Measurements from ENCODE around the gene PVALEF.
A peak's percentile ranks its signal among the peaks of the same experiment; 100 is the strongest.

Gene PVALEF

GRCh38 chr17:81228420-81228819, 63.1 kb downstream of the PVALEF start:
- TF ChIP-seq CTCF (IDR thresholded peaks at IDR 0.05; ENCODE audit: low read depth, low read length), result no peak
- DNase-seq (ENCODE audit: extremely low read depth, low read depth), result no peak

DNA sequence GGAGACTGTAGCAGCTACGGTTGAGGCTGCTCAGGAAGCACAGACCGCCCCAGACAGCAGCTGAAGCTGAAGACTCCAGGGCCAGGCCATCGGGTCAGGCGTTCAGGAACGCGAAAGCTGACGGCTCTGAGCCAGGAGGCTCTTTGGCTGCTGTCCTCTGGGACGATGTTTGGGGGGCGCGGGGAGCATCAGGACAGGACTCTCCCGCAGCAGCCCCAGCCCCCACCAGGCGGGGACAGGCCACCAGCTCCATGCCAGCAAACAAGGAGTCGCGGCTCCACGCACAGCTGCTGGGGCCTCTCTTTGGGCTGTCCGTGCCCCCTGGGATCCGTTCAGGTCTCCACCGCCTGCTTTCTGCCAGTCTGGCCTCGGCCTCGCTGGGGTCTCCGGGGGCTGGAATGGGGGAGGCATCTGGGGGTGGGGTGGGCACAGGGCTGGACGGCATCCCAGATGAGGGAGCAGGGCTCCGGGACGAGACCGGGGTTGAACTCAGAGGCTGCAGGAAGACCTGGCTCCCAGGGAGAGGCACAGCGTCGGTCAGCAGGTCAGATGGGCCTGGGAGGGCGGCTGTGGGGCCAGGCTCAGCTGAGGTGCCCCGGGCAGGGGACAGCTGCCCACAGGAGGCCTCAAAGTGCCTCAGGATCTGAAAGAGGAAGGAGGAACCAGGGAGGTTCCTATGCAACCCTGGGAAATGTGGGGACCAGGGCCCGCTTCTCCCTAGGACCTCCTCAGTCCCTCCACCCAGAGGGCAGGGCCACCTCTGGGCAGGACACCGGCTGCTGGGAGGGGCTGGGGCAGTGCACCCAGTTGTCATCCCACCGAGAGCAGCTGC, 63.7 kb downstream of the PVALEF start:
- DNase-seq (ENCODE audit: extremely low read depth, low read depth), result no peak
- no peak for TF ChIP-seq CTCF (IDR thresholded peaks at IDR 0.05; ENCODE audit: low read depth, low read length)

- no peak for DNase-seq (ENCODE audit: extremely low read depth, low read depth)
- TF ChIP-seq CTCF (IDR thresholded peaks at IDR 0.05; ENCODE audit: low read depth, low read length), result no peak
Measured at GRCh38 chr17:81229666-81229920, 64.3 kb downstream of the PVALEF start.

DNA sequence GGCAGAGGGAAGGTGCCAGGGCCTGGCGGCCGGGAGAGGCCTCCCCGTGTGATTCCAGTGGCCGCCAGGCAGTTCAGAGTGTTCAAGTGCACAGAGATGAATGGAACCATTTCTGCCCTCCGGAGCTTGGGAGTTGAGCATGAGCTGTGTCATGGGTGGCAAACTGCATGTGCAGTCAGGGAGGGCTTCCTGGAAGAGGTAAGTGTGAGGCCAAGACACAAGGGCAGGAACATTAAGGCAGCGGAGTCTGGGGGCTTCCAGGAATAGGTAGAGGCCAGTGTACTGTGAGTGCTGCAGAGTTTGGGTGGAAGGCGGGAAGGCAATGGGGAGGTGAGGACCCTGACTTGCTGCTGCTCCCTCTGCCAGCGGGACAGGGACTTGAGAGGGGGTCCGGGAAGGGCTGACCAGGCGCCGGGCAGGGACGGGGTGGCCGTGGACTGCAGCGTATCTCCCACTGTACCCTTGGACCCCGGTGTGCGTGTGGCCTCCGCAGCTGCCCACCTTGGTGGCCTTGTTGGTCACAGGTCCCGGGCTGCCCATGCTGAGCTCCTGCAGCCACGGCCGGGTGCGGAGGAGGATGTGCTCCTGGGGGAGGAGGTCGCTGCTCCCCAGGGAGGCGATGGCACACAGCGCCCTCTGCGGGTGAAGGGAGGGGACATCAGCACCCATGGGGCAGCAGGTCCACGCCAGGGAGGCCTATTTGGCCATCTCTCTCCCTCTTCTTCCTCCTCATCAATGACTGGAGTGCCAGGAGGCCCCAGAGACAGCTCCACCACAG, 64.9 kb downstream of the PVALEF start:
- DNase-seq (ENCODE audit: extremely low read depth, low read depth), result no peak
- peak; percentile 14 for TF ChIP-seq CTCF (IDR thresholded peaks at IDR 0.05; ENCODE audit: low read depth, low read length)

DNA sequence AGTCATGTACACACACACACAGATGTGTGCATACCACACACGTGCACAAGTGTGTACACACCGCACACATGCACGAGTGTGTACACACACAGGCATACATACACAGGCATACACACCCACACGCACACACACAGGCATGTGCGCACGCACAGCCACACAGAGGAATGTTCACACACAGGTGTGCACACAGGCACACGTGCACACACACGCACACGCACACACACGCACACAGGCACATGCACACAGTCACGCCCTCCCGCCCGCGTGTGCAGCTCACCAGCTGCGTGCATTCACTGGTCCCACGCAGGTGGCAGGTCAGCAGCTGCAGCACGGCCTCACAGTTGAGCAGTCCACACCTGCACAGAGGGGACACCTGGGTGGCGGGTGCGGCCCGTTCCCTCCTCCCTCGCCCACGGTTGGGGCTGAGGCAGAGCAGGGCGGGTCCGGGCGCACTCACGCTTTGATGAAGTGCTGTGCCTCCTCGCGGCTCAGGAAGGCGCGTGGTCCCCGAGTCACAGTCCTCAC, 65.9 kb downstream of the PVALEF start:
- no peak for TF ChIP-seq CTCF (IDR thresholded peaks at IDR 0.05; ENCODE audit: low read depth, low read length)
- DNase-seq (ENCODE audit: extremely low read depth, low read depth), result no peak

DNA sequence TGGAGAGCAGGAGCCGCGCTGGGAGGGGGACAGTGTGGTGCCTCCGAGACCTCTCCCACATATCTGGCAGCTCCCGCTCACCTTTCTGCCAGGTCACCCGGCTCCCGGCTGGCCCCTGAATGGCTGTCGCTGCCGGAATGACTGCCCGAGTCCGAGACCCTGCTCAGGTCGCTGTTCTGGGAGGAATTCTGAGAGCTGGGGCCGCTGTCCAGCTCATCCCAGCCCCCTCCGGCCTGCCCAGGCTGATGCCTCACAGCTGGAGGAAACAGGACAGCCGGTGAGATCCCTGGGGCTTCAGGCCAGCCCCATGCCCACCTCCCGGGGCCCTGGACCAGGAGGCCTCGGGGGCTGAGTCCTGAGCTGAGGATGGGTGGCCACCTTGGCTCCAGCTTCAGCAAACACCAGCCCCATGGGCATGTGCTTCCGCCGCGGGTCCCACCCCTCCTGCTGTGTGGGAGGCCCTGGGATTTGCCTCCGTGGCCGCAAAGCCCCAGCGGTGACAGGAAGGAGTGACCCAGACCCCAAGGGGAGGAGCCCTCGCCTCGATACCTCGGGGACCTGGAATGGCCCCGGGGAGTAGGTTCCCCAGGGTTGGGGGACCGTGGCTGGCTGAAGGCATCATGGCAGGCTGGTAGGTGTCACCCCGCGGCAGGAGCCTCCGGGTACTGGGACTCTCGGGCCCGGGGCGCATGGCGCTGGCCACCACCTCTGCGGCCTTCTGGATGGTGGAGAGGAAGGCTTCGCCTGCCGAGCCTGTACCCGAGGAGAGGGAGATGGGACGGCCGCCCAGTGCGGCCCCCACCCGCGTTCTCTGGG, 66.7 kb downstream of the PVALEF start:
- DNase-seq (ENCODE audit: extremely low read depth, low read depth), result no peak
- TF ChIP-seq CTCF (IDR thresholded peaks at IDR 0.05; ENCODE audit: low read depth, low read length), result no peak
